NCI-H510A (cell line): Measurements from ENCODE around the gene CD68.
"Not testable (repeated sequence)": the region's sequence is repeated elsewhere in the genome, so short reads cannot be mapped to it uniquely, and the experiment has no call there.

Experiments used
- DNase-seq: peaks from one replicate; lab custom pipeline; 2025; lab: John Stamatoyannopoulos, UW

Gene CD68

GRCh38 chr17:7613769-7614424 lies 34.5 kb downstream of the CD68 start:
- DNase-seq = no peak

DNA sequence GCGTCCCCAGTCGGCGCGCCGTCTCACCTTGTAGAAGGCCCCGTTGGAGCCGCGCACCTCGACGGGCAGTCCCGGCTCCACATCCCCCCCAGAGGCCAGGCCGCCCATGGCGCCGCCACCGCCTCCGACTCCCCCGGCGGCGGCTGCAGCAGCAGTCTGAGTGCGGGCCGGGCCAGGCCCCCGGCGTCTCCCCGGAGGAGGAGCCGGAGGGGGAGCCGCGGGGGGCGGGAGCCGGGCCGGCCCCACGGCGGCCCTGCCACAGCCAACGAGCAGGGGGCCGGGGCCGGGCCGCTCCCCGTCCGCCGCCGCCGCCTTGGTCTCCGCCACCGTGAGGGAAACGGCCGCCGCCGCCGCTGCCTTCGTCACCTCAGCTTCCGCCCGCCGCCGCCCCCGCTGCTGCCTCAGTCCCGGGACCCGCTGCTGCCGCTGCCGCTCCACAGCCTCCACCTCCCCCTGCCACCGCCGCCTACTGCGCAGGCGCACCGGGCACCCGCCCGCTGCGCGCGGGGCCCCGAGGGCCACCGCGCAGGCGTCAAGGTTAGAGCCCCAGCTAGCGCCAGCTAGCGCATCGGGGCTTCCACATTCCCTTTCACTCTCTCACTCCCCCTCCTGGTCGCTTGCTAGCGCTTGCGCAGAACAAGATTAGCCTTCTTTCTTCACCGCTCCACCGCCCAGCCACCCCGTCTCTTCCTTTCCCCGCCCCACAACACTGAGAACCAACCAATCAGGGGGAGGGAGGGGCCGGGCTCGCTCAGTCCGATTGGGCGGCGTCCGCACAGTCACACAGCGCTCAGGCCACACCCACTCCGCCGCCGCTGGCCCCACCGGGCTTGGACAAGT lies 35.2 kb downstream of the CD68 start, which contains the start of gene FXR2:
Gene FXR2, minus strand, starts transcription at position 473 of the 840 bp plus-strand sequence. Its CDS starts 365 bp downstream, at position 108.
- DNase-seq = peak; percentile 98

- DNase-seq = no peak
Observed at GRCh38 chr17:7615265-7615747, 35.9 kb downstream of the CD68 start.

- no peak for DNase-seq
Observed at GRCh38 chr17:7618608-7619007, 39.2 kb downstream of the CD68 start.

DNA sequence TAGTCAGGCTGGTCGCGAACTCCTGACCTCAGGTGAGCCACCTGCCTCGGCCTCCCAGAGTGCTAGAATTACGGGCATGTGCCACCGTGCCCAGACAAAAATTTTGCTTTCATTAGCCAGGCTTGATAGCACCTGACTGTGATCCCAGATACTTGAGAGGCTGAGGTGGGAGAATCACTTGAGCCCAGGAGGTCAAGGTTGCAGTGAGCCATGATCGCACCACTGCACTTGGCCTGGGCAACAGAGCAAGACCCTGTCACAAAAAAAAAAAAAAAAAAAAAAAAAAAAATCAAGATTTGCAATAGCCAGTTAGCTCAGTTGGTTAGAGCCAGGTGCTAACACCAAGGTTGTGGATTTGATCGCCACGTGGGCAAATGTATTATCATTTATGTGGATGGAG lies 41.4 kb downstream of the CD68 start:
- no peak for DNase-seq

GRCh38 chr17:7623661-7624060 lies 44.2 kb downstream of the CD68 start:
- no peak for DNase-seq

GRCh38 chr17:7625749-7626148 lies 46.3 kb downstream of the CD68 start:
- DNase-seq = not testable (repeated sequence)

DNA sequence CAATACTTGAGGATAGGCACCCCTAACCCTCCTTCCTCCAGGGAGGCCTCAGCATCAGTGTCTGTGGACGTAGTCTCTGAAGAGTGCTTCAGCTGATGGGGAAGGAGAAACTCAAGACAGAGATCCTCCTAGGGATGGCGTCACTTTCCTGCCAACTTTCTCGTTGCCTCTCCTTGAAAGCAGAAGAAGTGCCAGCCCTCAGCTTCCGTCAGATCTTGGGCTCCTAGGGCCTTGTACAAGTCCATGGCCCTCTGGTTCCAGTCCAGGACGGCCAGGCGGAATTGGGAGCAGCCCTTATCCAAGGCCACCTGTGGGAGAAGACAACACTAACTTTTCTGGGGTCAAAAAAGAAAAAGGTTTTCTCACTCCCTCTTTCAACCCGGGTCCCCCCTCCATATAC lies 46.9 kb downstream of the CD68 start:
- DNase-seq = no peak

DNA sequence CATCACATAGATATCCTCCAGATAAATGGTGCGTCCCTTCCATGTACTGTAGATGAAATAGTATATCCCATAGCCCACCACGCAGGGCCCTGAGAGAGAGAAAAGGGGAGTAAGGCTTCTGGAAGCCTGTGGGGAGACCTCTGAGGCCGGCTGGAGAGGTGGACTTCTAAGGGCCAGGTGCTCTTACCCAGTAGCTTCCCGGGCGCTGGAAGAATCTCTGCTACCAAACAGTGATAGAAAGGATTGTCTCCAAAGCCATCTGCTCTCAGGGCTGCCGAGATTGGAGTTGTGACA lies 47.5 kb downstream of the CD68 start:
- no peak for DNase-seq

- DNase-seq = peak; percentile 79
Observed at GRCh38 chr17:7627250-7628121, 48.0 kb downstream of the CD68 start, which contains the start of gene SAT2. SAT2 (minus strand) TSS chr17:7627821; CDS start chr17:7627635, 186 bp downstream.

DNA sequence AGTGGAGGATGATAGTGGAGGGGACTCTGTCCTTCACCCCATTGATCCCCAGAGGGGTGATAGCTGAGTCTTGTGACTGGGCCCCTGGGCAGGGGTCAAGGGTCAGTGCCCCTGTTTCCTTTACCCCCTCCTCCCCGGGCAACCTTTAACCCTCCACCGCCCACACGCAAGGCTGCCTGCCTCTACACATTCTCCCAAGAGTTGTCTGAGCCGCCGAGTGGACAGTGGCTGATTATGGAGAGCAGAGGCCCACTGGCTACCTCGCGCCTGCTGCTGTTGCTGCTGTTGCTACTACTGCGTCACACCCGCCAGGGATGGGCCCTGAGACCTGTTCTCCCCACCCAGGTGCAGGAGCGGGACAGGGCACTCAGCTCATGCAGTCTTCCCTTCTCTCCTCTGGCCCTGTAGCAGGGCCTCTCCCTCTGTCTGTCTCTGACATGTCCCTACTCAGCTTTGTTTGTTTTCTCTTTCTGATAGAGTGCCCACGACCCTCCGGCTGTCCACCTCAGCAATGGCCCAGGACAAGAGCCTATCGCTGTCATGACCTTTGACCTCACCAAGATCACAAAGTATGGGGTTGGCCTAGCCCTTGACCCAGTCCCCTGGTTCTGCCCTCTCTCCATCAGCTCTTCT lies 50.6 kb downstream of the CD68 start, which contains the start of gene SHBG:
Gene SHBG, plus strand, starts transcription at position 197 of the 633 bp plus-strand sequence. Its CDS starts 38 bp downstream, at position 235.
- DNase-seq = no peak
